Suprapubic skin (tissue), 4 donors: ENCODE data around the gene HOXC9. TPM values are rescaled to one million over a fixed set of nuclear protein-coding genes. Genes with fewer than 3 reads are reported as not detected.
A peak's percentile ranks its signal among the peaks of the same experiment; 100 is the strongest.

Experiments
- DNase-seq, 2 donors: peaks; one replicate each; pipeline ENCODE4 v3.0.0-alpha.2; 2019; ENCODE audit warnings: low spot score in 2 of 2
- H3K27ac ChIP-seq: fragments of 200-600 bp; sonication (generic); one replicate; pipeline ENCODE4 v1.5.1; 2019
- H3K27me3 ChIP-seq: fragments of 200-600 bp; sonication (generic); one replicate; pipeline ENCODE4 v1.5.1; 2019
- H3K36me3 ChIP-seq: fragments of 200-600 bp; sonication (generic); one replicate; pipeline ENCODE4 v1.5.1; 2019
- H3K4me1 ChIP-seq: fragments of 200-600 bp; sonication (generic); one replicate; pipeline ENCODE4 v1.5.1; 2019
- H3K4me3 ChIP-seq: fragments of 200-600 bp; sonication (generic); one replicate; pipeline ENCODE4 v1.5.1; 2019; ENCODE audit warnings: mild to moderate bottlenecking
- H3K9me3 ChIP-seq: fragments of 200-600 bp; sonication (generic); one replicate; pipeline ENCODE4 v1.5.1; 2019
- EP300 ChIP-seq: sonication (generic); formaldehyde crosslinking; IDR thresholded peaks from one replicate; pipeline ENCODE4 v1.6.1; 2017; ENCODE audit warnings: antibody characterized with exemption
- POLR2A ChIP-seq, 2 donors: fragments of 450-650 bp; IDR thresholded peaks; one replicate each; pipeline ENCODE4 v1.6.1; 2017; ENCODE audit warnings: antibody characterized with exemption in 2 of 2, mild to moderate bottlenecking in 2 of 2, moderate library complexity in 2 of 2
- POLR2AphosphoS5 ChIP-seq, 3 donors: sonication (generic); formaldehyde crosslinking; IDR thresholded peaks; one replicate each; pipeline ENCODE4 v1.6.1; 2017; ENCODE audit warnings: antibody characterized with exemption in 3 of 3
- WGBS: methylation state at CpG from one replicate; pipeline ENCODE4 v1.1.5; 2018; 5-methylcytosine and 5-hydroxymethylcytosine counted together
- total RNA-seq, 4 donors: library from RNA; depleted of rRNA; stranded (reverse); fragments of >200 nt; gene quantifications; one replicate each; pipeline ENCODE4 v1.1.0, GENCODE V29; 2016
- TF ChIP-seq, protein P1 (sequence below), 2 donors: fragments of 200-600 bp in 1 of 2; fragments of 450-650 bp in 1 of 2; sonication (generic) in 1 of 2; IDR thresholded peaks; one replicate each; pipeline ENCODE4 v1.5.1; 2016 to 2019; ENCODE audit warnings: antibody characterized with exemption in 2 of 2, mild to moderate bottlenecking in 1 of 2, moderate library complexity in 1 of 2

Gene HOXC9
- total RNA-seq, 4 donors from 2014 or later = 4.9 to 12.2 (median 6.1) TPM

- H3K9me3 ChIP-seq = no peaks in the 10 kb centered on the region
- peaks cover 20% of the 10 kb centered on the region for H3K27me3 ChIP-seq
- peak overlapping the region; percentile 78 for H3K4me3 ChIP-seq
- H3K4me1 ChIP-seq = peaks cover 85% of the 10 kb centered on the region
- peak overlapping the region; percentile 98 for H3K27ac ChIP-seq
- H3K36me3 ChIP-seq = no peaks in the 10 kb centered on the region
- no peak for TF ChIP-seq POLR2AphosphoS5 (IDR thresholded peaks at IDR 0.05)
- TF ChIP-seq, protein P1, sequence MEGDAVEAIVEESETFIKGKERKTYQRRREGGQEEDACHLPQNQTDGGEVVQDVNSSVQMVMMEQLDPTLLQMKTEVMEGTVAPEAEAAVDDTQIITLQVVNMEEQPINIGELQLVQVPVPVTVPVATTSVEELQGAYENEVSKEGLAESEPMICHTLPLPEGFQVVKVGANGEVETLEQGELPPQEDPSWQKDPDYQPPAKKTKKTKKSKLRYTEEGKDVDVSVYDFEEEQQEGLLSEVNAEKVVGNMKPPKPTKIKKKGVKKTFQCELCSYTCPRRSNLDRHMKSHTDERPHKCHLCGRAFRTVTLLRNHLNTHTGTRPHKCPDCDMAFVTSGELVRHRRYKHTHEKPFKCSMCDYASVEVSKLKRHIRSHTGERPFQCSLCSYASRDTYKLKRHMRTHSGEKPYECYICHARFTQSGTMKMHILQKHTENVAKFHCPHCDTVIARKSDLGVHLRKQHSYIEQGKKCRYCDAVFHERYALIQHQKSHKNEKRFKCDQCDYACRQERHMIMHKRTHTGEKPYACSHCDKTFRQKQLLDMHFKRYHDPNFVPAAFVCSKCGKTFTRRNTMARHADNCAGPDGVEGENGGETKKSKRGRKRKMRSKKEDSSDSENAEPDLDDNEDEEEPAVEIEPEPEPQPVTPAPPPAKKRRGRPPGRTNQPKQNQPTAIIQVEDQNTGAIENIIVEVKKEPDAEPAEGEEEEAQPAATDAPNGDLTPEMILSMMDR (IDR thresholded peaks at IDR 0.05) = no peak
- TF ChIP-seq POLR2A (IDR thresholded peaks at IDR 0.05) = no peak
- TF ChIP-seq EP300 = no peak
- 22% methylated on average over 23 of the region's 23 CpGs for WGBS
- no peak for DNase-seq
Measured at GRCh38 chr12:54020591-54021405, 20.8 kb downstream of the HOXC9 start.

- Histone ChIP-seq H3K4me1 (peaks cover 85% of the 10 kb centered on the region), H3K27me3 (peaks cover 25% of the 10 kb centered on the region), H3K4me3 (peak overlapping the region; percentile 78), H3K36me3 (no peaks in the 10 kb centered on the region), H3K9me3 (no peaks in the 10 kb centered on the region), H3K27ac (peak overlapping the region; percentile 98)
- TF ChIP-seq POLR2A (IDR thresholded peaks at IDR 0.05) = no peak
- TF ChIP-seq POLR2AphosphoS5 (IDR thresholded peaks at IDR 0.05) = peak in 1 of 3 donors; percentile 14
- TF ChIP-seq, protein P1 (IDR thresholded peaks at IDR 0.05) = peak; percentile 2 to 37
- TF ChIP-seq EP300 = no peak
- 6% methylated on average over 16 of the region's 16 CpGs for WGBS
- no peak for DNase-seq
Measured at GRCh38 chr12:54021432-54022013, 21.6 kb downstream of the HOXC9 start.

DNA sequence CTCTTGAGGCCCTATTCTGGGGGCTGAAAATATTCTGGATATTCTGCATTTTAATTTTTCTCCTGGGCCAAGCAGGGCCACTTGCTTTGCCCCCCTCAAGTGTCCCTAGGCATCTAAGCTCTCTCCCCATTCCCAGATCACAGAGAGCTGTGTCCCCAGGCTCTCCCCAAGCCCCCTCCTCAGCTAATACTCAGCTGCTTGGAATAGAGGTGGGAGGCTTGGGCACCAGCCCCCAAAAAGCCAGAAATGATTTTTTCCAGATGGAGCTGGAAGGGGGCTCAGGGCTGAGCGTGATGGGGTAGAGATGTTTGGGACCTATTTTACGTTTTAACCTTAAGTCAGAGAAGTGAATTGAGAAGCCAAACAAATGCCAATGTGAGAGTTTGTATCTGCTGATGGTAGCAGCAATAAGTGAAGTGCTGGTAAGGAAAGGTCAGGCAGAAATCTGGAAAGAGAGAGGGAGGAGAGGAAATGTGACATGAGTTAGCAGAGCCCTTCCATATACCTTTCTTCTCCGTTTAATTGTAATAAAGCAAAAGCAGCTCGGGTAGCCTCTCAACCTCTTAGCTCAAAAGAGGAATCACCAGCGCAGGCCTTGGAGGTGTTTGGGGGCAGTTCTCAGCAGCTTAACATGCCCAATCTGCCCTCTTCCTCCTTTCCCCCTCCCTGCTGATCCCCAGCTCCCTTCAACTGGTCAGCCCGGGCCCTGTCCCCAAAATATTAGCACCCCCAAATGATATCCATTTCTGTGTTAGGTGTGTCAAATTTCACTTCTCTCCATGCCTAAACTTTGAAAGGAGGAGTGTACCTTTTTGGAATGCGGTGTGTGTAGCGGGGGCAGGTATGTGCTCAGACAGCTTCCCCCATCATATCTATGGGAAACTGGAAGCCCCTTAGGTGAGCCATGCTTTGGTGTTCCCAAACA, 23.3 kb downstream of the HOXC9 start:
- H3K27ac ChIP-seq = peak overlapping the region; percentile 98
- no peak for DNase-seq
- TF ChIP-seq EP300 = no peak
- TF ChIP-seq POLR2A (IDR thresholded peaks at IDR 0.05) = no peak
- TF ChIP-seq POLR2AphosphoS5 (IDR thresholded peaks at IDR 0.05) = no peak
- TF ChIP-seq, protein P1 (IDR thresholded peaks at IDR 0.05) = no peak
- no peaks in the 10 kb centered on the region for H3K36me3 ChIP-seq
- H3K4me3 ChIP-seq = peak overlapping the region; percentile 49
- 32% methylated on average over 8 of the region's 8 CpGs for WGBS
- H3K27me3 ChIP-seq = peaks cover 22% of the 10 kb centered on the region
- H3K4me1 ChIP-seq = peaks cover 96% of the 10 kb centered on the region
- H3K9me3 ChIP-seq = no peaks in the 10 kb centered on the region

- peaks cover 20% of the 10 kb centered on the region for H3K27me3 ChIP-seq
- H3K36me3 ChIP-seq = no peaks in the 10 kb centered on the region
- H3K27ac ChIP-seq = peak overlapping the region; percentile 98
- H3K9me3 ChIP-seq = no peaks in the 10 kb centered on the region
- TF ChIP-seq, protein P1 (IDR thresholded peaks at IDR 0.05) = no peak
- TF ChIP-seq POLR2A (IDR thresholded peaks at IDR 0.05) (no peak), POLR2AphosphoS5 (IDR thresholded peaks at IDR 0.05) (no peak), EP300 (no peak)
- H3K4me1 ChIP-seq = peaks cover 93% of the 10 kb centered on the region
- WGBS = 25% methylated on average over 10 of the region's 17 CpGs
- no peak for DNase-seq
- H3K4me3 ChIP-seq = peak overlapping the region; percentile 49
Measured at GRCh38 chr12:54024127-54024526, 24.2 kb downstream of the HOXC9 start.
